ENCODE data around the gene LBHD2.

LBHD2 gene

DNA sequence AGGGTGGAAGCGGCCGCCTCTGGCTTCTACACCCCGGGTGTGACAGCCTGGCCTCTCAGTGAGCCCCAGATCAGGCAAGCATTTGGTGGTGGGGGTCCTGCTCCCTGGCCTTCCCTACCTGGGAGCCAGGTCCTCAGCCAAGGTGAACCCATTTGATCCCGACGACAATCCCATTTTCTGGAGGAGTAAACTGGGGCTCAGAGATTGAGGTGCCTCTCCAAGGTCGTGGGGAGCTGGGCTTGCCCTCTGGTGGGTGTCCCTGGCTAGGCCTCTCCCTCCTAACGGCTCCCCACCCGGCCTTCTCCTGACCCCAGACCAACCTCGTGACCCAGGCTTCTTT, 7.8 kb downstream of the LBHD2 start:
- H3K9ac ChIP-seq = peak overlapping the region in 10 of 11 experiments; percentile 67 to 79 (median 74); a peak in 19 of 22 replicates

DNA sequence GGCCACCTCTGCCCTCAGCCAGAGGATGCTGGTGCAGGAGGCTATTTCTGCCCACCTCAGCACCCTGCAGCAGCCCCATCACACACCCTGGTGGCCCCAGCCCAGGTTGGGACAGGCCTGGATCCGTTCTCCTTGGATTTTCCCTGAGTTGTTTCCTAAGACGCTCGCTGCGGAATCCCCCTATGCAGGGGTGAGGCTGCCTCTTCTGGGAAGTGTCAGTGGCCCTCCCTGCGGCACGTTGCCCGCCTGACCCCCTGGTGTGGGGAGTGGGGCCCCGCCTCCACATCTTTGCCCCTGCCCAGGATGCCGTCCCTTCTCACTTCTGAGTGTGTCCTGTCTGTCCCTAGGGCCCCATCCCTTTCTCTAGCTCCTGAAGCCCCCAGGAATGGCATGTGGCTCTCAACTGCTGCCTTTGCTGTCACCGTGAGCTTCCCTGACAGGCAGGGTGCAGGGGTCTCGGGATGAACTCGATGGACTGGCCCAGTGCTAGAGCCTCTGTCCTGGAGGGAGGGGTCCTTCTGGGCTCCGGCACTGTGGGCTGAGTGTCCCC, 9.9 kb downstream of the LBHD2 start:
- no peak for TF ChIP-seq Cebpa-rat (IDR thresholded peaks at IDR 0.05)
- Histone ChIP-seq H3K9me3 (replicated peaks in 1 of 11) (no peaks in the 10 kb centered on the region), H3K9ac (peak overlapping the region in 5 of 11 experiments; percentile 6 to 28 (median 20); a peak in 3 of 22 replicates), H3K4me3 (no peak overlapping the region), H3K27ac (peak overlapping the region in 2 of 11 experiments; percentile 33 to 38; a peak in 3 of 22 replicates), H3K27me3 (no peaks in the 10 kb centered on the region), H3K4me1 (peaks cover 22 to 48% (median 41%) of the 10 kb centered on the region in 10 experiments), H4K20me1 (peaks cover 0 to 7% (median 0%) of the 10 kb centered on the region in 11 experiments; a peak in 1 of 22 replicates), H3K4me2 (peak overlapping the region; percentile 36 to 76 (median 58); a peak in 19 of 22 replicates), H3K36me3 (no peaks in the 10 kb centered on the region)

More for the DNA sequence above, 7.8 kb downstream of the LBHD2 start:
- Histone ChIP-seq H3K4me3 (peak overlapping the region; percentile 45 to 71 (median 59); a peak in 17 of 20 replicates), H4K20me1 (peaks cover 0 to 7% (median 0%) of the 10 kb centered on the region in 11 experiments; a peak in 1 of 22 replicates), H3K27ac (peak overlapping the region in 8 of 11 experiments; percentile 15 to 73 (median 56); a peak in 12 of 22 replicates), H3K4me2 (peak overlapping the region; percentile 89 to 100 (median 96)), H3K4me1 (peaks cover 22 to 64% (median 54%) of the 10 kb centered on the region in 10 experiments), H3K27me3 (no peaks in the 10 kb centered on the region), H3K9me3 (replicated peaks in 1 of 11) (no peaks in the 10 kb centered on the region), H3K36me3 (no peaks in the 10 kb centered on the region)
- no peak for TF ChIP-seq Cebpa-rat (IDR thresholded peaks at IDR 0.05)

DNA sequence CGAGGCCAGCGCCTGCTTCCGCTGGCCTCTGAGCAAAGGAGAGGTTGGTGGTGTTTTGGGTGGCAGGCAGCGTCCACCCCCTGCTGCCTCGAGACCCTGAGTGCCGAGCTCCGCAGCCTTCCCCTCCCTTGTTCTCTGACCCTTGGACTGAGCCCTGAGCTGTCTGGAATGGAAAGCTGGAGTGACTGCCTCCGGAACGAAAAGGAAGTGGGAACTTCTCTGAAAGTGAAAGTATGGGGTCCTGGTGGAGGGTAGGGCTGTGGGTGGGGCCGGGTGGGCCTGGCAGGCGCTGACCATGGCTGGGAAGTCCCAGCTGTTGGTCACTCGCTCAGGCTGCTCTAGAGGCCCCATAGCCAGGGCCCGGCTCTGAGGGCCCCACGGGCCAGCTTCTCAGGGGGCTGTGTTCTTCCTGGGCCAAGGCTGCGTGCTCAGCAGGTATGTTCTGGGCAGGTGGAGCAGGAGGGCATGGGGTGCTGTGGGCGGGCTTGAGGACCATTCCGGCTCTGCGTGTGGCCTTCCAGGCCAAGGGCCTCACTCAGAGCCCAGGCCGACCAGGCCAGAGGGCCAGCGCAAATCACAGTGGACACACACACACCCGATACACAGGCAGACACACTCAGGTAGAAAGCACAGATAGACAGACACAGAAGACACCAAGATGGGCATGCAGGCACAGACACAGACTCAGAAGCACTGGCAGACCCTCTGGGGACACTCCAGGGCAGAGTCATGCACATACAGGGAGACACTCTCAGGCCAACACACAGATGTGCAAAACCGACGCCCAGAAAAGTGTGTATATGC, 10.6 kb downstream of the LBHD2 start, which contains the start of gene EXOC3L4:
TSS of gene EXOC3L4 (plus strand) at position 320 of the 804 bp plus-strand sequence. CDS start 5,495 bp downstream, outside the sequence.
- peaks cover 0 to 7% (median 0%) of the 10 kb centered on the region in 11 experiments; a peak in 1 of 22 replicates for H4K20me1 ChIP-seq
- no peaks in the 10 kb centered on the region for H3K27me3 ChIP-seq
- peak within 1 kb of the TSS; percentile 36 to 76 (median 58); a peak in 20 of 22 replicates for H3K4me2 ChIP-seq
- no peaks in the 10 kb centered on the region for H3K9me3 ChIP-seq (replicated peaks in 1 of 11)
- peak within 1 kb of the TSS in 2 of 11 experiments; percentile 33 to 38; a peak in 3 of 22 replicates for H3K27ac ChIP-seq
- H3K9ac ChIP-seq = peak within 1 kb of the TSS in 5 of 11 experiments; percentile 6 to 28 (median 20); a peak in 4 of 22 replicates
- no peaks in the 10 kb centered on the region for H3K36me3 ChIP-seq
- peaks cover 22 to 48% (median 40%) of the 10 kb centered on the region in 10 experiments for H3K4me1 ChIP-seq
- no peak within 1 kb of the TSS for H3K4me3 ChIP-seq
- no peak for TF ChIP-seq Cebpa-rat (IDR thresholded peaks at IDR 0.05)

DNA sequence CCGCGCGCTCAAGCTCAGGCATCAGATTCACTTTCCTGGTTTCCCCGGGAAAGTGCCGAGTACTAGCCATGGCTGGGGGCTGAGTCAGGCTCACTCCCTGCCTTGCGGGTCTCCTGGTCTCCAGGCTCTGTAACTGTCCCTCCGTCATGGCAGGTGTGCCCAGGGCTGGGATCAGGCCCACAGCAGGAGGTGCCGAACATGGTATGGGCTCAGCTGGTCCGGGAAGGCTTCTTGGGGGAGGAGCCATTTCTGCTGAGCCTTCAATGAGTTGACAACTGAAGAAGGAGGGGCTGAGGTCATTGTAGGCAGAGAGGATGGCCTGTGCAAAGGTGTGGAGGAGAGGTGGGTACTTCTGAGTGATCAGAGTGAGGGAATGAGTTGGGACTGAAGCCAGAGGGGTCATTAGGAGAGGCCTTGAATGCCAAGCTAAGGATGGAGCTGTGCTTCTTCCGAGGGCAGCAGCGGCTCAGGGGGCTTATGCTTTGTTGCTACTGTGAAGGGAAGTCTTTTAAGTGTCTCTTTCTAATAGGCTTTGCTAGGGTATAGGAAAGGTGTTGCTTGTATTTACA, 11.3 kb downstream of the LBHD2 start:
- Histone ChIP-seq H3K4me1 (peaks cover 22 to 48% (median 36%) of the 10 kb centered on the region in 10 experiments), H3K9me3 (replicated peaks in 1 of 11) (no peaks in the 10 kb centered on the region), H3K9ac (no peak overlapping the region), H3K27me3 (peaks cover 0 to 2% (median 0%) of the 10 kb centered on the region in 11 experiments; a peak in 5 of 22 replicates), H3K4me3 (no peak overlapping the region), H4K20me1 (peaks cover 0 to 7% (median 0%) of the 10 kb centered on the region in 11 experiments; a peak in 1 of 22 replicates), H3K4me2 (0 out of 22 replicates have a peak overlapping the region, but pooled peaks of 1 of the 11 experiments have one; percentile 76), H3K36me3 (no peaks in the 10 kb centered on the region), H3K27ac (no peak overlapping the region)
- no peak for TF ChIP-seq Cebpa-rat (IDR thresholded peaks at IDR 0.05)

DNA sequence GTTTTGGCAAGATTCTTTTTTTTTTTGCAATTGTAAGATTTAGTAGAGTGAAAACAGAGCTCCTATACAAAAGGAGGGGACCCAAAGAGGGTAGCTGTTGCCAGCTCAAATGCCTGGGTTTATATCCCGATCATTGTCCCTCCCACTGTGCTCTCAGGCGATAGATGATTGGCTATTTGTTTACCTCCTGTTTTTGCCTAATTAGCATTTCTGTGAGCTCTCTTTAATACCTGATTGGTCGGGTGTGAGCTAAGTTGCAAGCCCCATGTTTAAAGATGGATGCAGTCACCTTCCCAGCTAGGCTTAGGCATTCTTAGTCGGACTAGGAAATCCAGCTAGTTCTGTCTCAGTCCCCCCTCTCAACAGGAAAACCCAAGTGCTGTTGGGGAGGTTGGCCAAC, 12.4 kb downstream of the LBHD2 start:
- H3K27me3 ChIP-seq = peaks cover 4 to 13% (median 7%) of the 10 kb centered on the region in 11 experiments
- H3K4me2 ChIP-seq = no peak overlapping the region
- no peaks in the 10 kb centered on the region for H3K36me3 ChIP-seq
- H4K20me1 ChIP-seq = peaks cover 0 to 10% (median 0%) of the 10 kb centered on the region in 11 experiments; a peak in 2 of 22 replicates
- H3K9ac ChIP-seq = no peak overlapping the region
- no peak overlapping the region for H3K4me3 ChIP-seq
- H3K4me1 ChIP-seq = peaks cover 12 to 46% (median 32%) of the 10 kb centered on the region in 10 experiments
- no peak for TF ChIP-seq Cebpa-rat (IDR thresholded peaks at IDR 0.05)
- H3K27ac ChIP-seq = no peak overlapping the region
- no peaks in the 10 kb centered on the region for H3K9me3 ChIP-seq (replicated peaks in 1 of 11)

DNA sequence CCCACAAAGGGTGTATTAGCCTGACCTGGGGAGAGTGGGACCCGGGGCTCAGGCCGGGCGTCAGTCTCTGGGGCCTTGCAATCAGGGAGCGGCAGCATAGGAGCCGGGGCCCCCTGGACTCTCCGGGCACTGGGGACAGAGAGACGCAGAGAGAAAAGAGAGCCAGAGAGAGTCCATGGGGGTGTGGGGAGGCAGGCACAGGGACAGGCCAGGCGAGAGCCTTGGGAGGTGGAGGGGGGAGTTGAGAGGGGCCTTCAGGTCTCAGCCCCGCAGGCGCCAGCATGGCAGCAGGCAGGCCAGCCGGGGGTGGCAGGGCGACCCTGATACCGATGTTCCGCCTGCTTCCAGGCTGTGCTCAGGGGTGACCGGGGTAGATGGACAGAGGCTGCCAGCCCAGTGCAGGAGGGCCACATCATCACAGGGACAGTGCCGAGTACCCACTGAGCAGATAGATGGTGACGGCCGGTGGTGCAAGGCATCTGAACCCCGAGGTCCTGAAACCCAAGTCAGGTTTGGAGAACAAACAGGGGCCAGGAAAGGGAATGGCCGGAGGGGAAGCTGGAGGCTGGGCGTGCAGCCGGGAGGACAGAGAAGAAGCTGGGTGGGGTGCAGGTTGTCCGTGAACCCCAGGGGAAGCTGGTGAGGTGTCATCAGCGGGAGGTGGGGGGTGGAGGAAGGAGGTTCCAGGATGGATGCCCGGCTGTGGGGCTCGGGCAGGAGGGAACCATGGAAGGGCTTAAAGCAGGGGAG, 13.4 kb downstream of the LBHD2 start:
- Histone ChIP-seq H3K27ac (no peak overlapping the region), H3K27me3 (peaks cover 14 to 24% (median 17%) of the 10 kb centered on the region in 11 experiments), H3K4me3 (no peak overlapping the region), H3K9ac (no peak overlapping the region), H3K9me3 (replicated peaks in 1 of 11) (no peaks in the 10 kb centered on the region), H3K36me3 (no peaks in the 10 kb centered on the region), H3K4me2 (no peak overlapping the region), H4K20me1 (peaks cover 0 to 21% (median 0%) of the 10 kb centered on the region in 11 experiments; a peak in 3 of 22 replicates), H3K4me1 (peaks cover 12 to 39% (median 28%) of the 10 kb centered on the region in 10 experiments)
- TF ChIP-seq Cebpa-rat (IDR thresholded peaks at IDR 0.05) = no peak

DNA sequence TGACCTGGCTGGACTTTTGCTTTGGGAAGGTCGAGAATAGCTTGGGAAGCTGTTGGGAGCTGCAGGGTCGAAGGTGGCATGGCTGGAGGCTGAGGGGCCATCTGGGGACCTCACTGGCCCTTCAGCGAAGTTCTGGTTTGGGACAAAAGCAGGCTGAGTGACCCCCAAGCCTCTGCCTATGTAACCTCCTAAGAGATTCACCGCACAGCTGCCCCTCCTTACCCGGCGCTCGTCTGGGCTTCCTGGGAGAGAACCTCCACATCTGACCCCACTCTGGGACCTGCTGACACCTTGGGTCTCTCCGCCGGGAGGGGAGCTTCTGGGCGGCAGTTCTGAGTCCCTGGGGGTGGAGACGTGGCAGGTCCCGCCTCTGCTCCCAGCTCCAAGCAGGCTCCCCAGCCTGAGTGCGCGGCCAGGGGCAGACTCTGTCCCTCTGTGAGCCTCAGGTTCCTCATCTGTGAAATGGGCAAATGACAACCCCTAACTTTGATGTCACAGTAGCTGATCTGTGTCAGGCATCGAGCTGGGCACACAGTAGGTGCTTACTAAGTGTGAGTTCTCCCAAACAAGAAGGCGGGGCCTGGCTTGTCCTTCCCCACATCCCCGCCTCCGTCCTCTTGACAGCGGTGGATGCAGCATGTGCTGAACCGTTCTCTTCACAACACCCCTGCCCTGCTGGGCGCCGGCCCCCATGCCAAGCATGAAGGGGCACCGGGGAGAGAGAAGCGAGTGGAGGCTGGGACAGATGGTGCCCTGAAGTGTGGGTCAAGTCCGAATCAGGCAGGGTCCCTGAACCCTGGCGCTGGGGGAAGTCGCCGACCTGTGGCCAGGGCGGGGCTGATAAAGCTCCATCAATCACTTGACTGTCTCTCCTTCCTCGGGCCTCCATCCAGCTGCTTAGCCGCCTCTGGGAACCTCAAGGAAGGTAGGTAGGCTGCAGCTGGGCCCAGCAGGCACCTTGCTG, 14.3 kb downstream of the LBHD2 start:
- Histone ChIP-seq H3K4me2 (no peak overlapping the region), H3K4me1 (peaks cover 12 to 46% (median 30%) of the 10 kb centered on the region in 10 experiments), H3K27me3 (peaks cover 22 to 32% (median 25%) of the 10 kb centered on the region in 11 experiments), H3K9ac (peak overlapping the region in 1 of 11 experiments; percentile 24; a peak in 1 of 22 replicates), H3K4me3 (no peak overlapping the region), H3K36me3 (no peaks in the 10 kb centered on the region), H3K27ac (no peak overlapping the region), H4K20me1 (peaks cover 0 to 29% (median 0%) of the 10 kb centered on the region in 11 experiments; a peak in 4 of 22 replicates), H3K9me3 (replicated peaks in 1 of 11) (no peaks in the 10 kb centered on the region)
- no peak for TF ChIP-seq Cebpa-rat (IDR thresholded peaks at IDR 0.05)

Measured in BLaER1 treated with 17β-estradiol and CSF1 and Interleukin-3, amounts not matched to agents 10 nM and 100 nM (cell line).